Neural cell (in vitro differentiated cells): ENCODE data around the gene ARL17B. TPM values are rescaled to one million over a fixed set of nuclear protein-coding genes. Genes with fewer than 3 reads are reported as not detected.
"Not testable (repeated sequence)": the region's sequence is repeated elsewhere in the genome, so short reads cannot be mapped to it uniquely, and the experiment has no call there.

Experiments used
- H2AFZ ChIP-seq: fragments of 200-600, 300-800 bp; sonication (generic), shearing (Covaris generic); 2 replicates; pipeline ENCODE4 v1.6.0; 2014; ENCODE audit warnings: low read depth, mild to moderate bottlenecking, antibody characterized with exemption, low read length, moderate library complexity
- H3F3A ChIP-seq: fragments of 200-600 bp; shearing (Covaris generic); 2 replicates; pipeline ENCODE4 v1.6.1; 2016; ENCODE audit warnings: mild to moderate bottlenecking, moderate library complexity, mixed read lengths, antibody characterized with exemption, low read length; ENCODE audit not compliant: insufficient read depth, poor library complexity, severe bottlenecking
- H3K27ac ChIP-seq: fragments of 200-600, 300-800 bp; sonication (generic), shearing (Covaris generic); 2 replicates; pipeline ENCODE4 v1.5.1; 2014; ENCODE audit warnings: mild to moderate bottlenecking, low read length, moderate library complexity
- H3K27me3 ChIP-seq: fragments of 300-800, 200-600 bp; sonication (generic), shearing (Covaris generic); 2 replicates; pipeline ENCODE4 v1.6.0; 2014; ENCODE audit warnings: mild to moderate bottlenecking, low read depth, low read length, moderate library complexity; ENCODE audit not compliant: insufficient read depth
- H3K36me3 ChIP-seq: fragments of 300-800, 200-600 bp; sonication (generic), shearing (Covaris generic); 2 replicates; pipeline ENCODE4 v1.5.1; 2014; ENCODE audit warnings: mild to moderate bottlenecking, antibody characterized with exemption, low read length, moderate library complexity; ENCODE audit not compliant: insufficient read depth
- H3K4me2 ChIP-seq: fragments of 300-800, 200-600 bp; sonication (generic), shearing (Covaris generic); 2 replicates; pipeline ENCODE4 v1.6.0; 2014; ENCODE audit warnings: mild to moderate bottlenecking, low read length
- H3K4me3 ChIP-seq: fragments of 300-800, 200-600 bp; sonication (generic), shearing (Covaris generic); 2 replicates; pipeline ENCODE4 v1.5.1; 2014; ENCODE audit warnings: mild to moderate bottlenecking, low read length, moderate library complexity
- H3K79me2 ChIP-seq: fragments of 200-600 bp; shearing (Covaris generic); replicated peaks from 2 replicates; pipeline ENCODE4 v1.6.0; 2014; ENCODE audit warnings: mild to moderate bottlenecking, low read length, moderate library complexity; ENCODE audit not compliant: insufficient read depth
- H3K9ac ChIP-seq: fragments of 300-800, 200-600 bp; sonication (generic), shearing (Covaris generic); 2 replicates; pipeline ENCODE4 v1.6.1; 2016; ENCODE audit warnings: mild to moderate bottlenecking, low read length, mixed read lengths
- H3K9me2 ChIP-seq: fragments of 200-600 bp; shearing (Covaris generic); 2 replicates; pipeline ENCODE4 v1.6.1; 2016; ENCODE audit warnings: mild to moderate bottlenecking, low read length, mixed read lengths; ENCODE audit not compliant: insufficient read depth
- H3K9me3 ChIP-seq: fragments of 200-600, 300-800 bp; sonication (generic), shearing (Covaris generic); 2 replicates; pipeline ENCODE4 v1.6.1; 2016; ENCODE audit warnings: mild to moderate bottlenecking, mixed run types, low read length, moderate library complexity, mixed read lengths
- H4K20me1 ChIP-seq: fragments of 200-600 bp; shearing (Covaris generic); 2 replicates; pipeline ENCODE4 v1.6.1; 2016; ENCODE audit warnings: mild to moderate bottlenecking, mixed run types; ENCODE audit not compliant: insufficient read depth
- EP300 ChIP-seq: fragments of 450-650 bp; conservative IDR thresholded peaks from 2 replicates; pipeline ENCODE4 v1.6.1; 2014; ENCODE audit warnings: antibody characterized with exemption, mild to moderate bottlenecking, moderate library complexity; ENCODE audit not compliant: poor library complexity, severe bottlenecking
- EZH2 ChIP-seq: fragments of 200-600, 300-800 bp; shearing (Covaris generic), sonication (generic); IDR thresholded peaks from 2 replicates; pipeline ENCODE4 v1.6.1; 2014; ENCODE audit warnings: antibody characterized with exemption, low read length, borderline replicate concordance, mild to moderate bottlenecking; ENCODE audit not compliant: insufficient read depth, poor library complexity, severe bottlenecking
- MXI1 ChIP-seq: fragments of 450-650 bp; conservative IDR thresholded peaks from 2 replicates; pipeline ENCODE4 v1.6.1; 2014; ENCODE audit warnings: antibody characterized with exemption, mild to moderate bottlenecking; ENCODE audit not compliant: poor library complexity, severe bottlenecking
- POLR2AphosphoS5 ChIP-seq: IDR thresholded peaks from 2 replicates; pipeline ENCODE4 v1.6.1; 2012
- RAD21 ChIP-seq: fragments of 450-650 bp; conservative IDR thresholded peaks from 2 replicates; pipeline ENCODE4 v1.6.1; 2014; ENCODE audit warnings: antibody characterized with exemption, mild to moderate bottlenecking, moderate library complexity
- SMC3 ChIP-seq: fragments of 450-650 bp; conservative IDR thresholded peaks from 2 replicates; pipeline ENCODE4 v1.6.1; 2014; ENCODE audit warnings: antibody characterized with exemption, mild to moderate bottlenecking, moderate library complexity; ENCODE audit not compliant: poor library complexity
- TAF1 ChIP-seq: IDR thresholded peaks from 2 replicates; pipeline ENCODE4 v1.6.1; 2012; ENCODE audit warnings: low read depth
- polyA plus RNA-seq: library from polyadenylated mRNA; depleted of rRNA; stranded (reverse); fragments of >200 nt; gene quantifications from 2 replicates; pipeline ENCODE4 v1.2.3, GENCODE V29; 2014
- TF ChIP-seq, protein P1 (sequence below): fragments of 450-650 bp; IDR thresholded peaks from 2 replicates; pipeline ENCODE4 v1.5.1; 2014; ENCODE audit warnings: antibody characterized with exemption, mild to moderate bottlenecking, moderate library complexity; ENCODE audit not compliant: poor library complexity, severe bottlenecking
- TF ChIP-seq, protein P2 (sequence below): IDR thresholded peaks from 2 replicates; pipeline ENCODE4 v1.6.1; 2012; ENCODE audit warnings: borderline replicate concordance

Gene ARL17B
- polyA plus RNA-seq, 1 donor from 2014 or later, result 24.2 TPM

DNA sequence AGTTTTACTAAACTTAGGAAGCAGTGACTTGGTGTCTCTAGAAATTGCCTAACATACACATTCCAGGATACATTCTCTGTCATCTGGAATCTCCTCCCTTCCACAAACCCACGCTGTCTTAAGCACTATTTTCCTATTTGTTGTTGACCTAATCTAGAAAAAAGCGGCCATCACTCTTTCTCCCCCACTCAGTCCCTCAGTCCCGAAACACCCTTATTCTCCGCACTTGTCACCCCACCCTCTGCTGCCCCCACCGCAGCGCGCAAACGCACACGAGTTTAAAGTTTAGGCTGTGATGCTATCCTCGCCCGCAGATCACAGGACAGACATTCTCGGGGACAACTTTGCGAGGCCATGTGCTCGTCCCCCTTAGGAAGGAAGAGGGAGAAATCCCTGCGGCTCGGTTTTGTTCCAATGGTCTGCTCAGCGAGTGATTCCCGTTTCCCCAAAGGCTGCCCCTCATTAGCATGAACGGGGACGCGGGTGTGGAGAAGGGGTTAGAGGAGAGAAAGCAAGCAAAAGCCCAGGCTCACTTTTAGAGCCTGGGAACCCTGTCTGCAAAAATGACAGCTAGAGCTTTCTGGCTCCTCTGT is 95.4 kb downstream of the ARL17B start:
- peak overlapping the region; percentile 54 for H3K27ac ChIP-seq
- H3K4me2 ChIP-seq, result peak overlapping the region; percentile 92
- not testable (repeated sequence) for H4K20me1 ChIP-seq, H3K9me3 ChIP-seq, H3K9me2 ChIP-seq, H3F3A ChIP-seq, H3K36me3 ChIP-seq, H3K79me2 ChIP-seq
- H3K4me3 ChIP-seq, result peak overlapping the region; percentile 65
- TF ChIP-seq MXI1, result peak; percentile 15
- H3K27me3 ChIP-seq, result peaks cover 34% of the 10 kb centered on the region
- peak overlapping the region; percentile 47 for H2AFZ ChIP-seq
- peak overlapping the region; percentile 66 for H3K9ac ChIP-seq

DNA sequence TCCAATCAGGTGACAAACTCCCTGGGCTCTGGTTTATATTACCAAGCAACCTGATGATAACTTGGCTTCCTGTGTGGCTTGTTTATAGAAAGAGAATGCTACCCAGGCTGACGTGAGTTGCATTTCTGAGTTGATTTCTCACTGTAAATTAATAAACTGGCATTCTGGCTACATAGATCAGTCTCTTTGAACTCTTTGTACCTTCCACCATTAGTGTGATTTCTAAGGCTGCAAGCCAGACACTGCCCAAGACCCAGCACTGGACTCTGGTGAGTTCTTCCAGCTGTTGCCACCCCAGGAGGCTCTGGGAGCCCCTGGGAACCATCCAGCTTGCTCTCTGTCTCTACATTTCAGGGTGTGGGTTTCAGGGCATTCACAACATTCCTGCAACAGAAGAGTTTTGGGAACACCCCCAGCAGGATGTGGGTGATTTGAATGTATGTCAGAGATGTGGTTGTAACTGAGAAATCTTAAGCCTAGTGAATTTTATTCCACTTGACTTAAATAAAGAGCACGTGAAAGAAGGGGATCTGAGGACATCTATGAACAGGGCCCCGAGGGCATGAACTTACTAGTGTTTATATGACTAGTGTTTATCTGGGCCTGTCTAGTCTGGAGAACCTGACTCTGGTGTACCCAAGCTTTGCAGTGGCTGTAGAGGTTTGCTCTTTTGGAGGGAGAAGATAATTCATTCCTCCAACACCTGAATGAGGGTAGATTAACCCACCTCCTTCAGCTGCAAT is 96.9 kb downstream of the ARL17B start:
- Histone ChIP-seq H3K27me3 (peaks cover 38% of the 10 kb centered on the region), H3K9ac (no peak overlapping the region)

DNA sequence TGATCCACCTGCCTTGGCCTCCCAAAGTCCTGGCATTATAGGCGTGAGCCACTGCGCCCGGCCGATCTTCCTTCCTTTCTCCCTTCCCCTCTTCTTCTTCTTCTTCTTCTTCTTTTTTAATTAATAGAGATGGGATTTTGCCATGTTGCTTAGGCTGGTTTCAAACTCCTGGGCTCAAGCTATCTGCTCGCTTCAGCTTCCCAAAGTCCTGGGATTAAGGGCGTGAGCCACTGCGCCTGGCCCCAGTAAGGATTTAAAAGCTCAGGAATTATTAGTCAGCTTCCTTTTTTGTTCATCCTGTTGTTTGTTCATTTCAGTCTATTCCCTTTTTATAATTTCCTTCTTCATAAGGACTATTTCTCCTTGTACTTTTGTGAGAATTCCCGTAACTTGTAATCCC is 99.3 kb downstream of the ARL17B start:
- Histone ChIP-seq H3K79me2 (no peaks in the 10 kb centered on the region), H3K4me3 (no peak overlapping the region), H3K36me3 (no peaks in the 10 kb centered on the region), H4K20me1 (no peaks in the 10 kb centered on the region), H3K9me3 (no peaks in the 10 kb centered on the region), H3K9me2 (no peaks in the 10 kb centered on the region), H2AFZ (no peak overlapping the region), H3K4me2 (no peak overlapping the region), H3K27me3 (peaks cover 21% of the 10 kb centered on the region), H3K9ac (no peak overlapping the region), H3F3A (peaks cover 4% of the 10 kb centered on the region), H3K27ac (no peak overlapping the region)
- no peak for TF ChIP-seq POLR2AphosphoS5
- TF ChIP-seq RAD21, result no peak
- no peak for TF ChIP-seq EZH2
- TF ChIP-seq, protein P1, sequence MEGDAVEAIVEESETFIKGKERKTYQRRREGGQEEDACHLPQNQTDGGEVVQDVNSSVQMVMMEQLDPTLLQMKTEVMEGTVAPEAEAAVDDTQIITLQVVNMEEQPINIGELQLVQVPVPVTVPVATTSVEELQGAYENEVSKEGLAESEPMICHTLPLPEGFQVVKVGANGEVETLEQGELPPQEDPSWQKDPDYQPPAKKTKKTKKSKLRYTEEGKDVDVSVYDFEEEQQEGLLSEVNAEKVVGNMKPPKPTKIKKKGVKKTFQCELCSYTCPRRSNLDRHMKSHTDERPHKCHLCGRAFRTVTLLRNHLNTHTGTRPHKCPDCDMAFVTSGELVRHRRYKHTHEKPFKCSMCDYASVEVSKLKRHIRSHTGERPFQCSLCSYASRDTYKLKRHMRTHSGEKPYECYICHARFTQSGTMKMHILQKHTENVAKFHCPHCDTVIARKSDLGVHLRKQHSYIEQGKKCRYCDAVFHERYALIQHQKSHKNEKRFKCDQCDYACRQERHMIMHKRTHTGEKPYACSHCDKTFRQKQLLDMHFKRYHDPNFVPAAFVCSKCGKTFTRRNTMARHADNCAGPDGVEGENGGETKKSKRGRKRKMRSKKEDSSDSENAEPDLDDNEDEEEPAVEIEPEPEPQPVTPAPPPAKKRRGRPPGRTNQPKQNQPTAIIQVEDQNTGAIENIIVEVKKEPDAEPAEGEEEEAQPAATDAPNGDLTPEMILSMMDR, result no peak
- no peak for TF ChIP-seq TAF1
- no peak for TF ChIP-seq MXI1
- TF ChIP-seq, protein P2, sequence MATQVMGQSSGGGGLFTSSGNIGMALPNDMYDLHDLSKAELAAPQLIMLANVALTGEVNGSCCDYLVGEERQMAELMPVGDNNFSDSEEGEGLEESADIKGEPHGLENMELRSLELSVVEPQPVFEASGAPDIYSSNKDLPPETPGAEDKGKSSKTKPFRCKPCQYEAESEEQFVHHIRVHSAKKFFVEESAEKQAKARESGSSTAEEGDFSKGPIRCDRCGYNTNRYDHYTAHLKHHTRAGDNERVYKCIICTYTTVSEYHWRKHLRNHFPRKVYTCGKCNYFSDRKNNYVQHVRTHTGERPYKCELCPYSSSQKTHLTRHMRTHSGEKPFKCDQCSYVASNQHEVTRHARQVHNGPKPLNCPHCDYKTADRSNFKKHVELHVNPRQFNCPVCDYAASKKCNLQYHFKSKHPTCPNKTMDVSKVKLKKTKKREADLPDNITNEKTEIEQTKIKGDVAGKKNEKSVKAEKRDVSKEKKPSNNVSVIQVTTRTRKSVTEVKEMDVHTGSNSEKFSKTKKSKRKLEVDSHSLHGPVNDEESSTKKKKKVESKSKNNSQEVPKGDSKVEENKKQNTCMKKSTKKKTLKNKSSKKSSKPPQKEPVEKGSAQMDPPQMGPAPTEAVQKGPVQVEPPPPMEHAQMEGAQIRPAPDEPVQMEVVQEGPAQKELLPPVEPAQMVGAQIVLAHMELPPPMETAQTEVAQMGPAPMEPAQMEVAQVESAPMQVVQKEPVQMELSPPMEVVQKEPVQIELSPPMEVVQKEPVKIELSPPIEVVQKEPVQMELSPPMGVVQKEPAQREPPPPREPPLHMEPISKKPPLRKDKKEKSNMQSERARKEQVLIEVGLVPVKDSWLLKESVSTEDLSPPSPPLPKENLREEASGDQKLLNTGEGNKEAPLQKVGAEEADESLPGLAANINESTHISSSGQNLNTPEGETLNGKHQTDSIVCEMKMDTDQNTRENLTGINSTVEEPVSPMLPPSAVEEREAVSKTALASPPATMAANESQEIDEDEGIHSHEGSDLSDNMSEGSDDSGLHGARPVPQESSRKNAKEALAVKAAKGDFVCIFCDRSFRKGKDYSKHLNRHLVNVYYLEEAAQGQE, result no peak
- TF ChIP-seq SMC3, result no peak
- TF ChIP-seq EP300, result no peak

More for the DNA sequence above, 96.9 kb downstream of the ARL17B start:
- Histone ChIP-seq H3K9me3 (no peaks in the 10 kb centered on the region), H3K79me2 (no peaks in the 10 kb centered on the region), H3K4me2 (no peak overlapping the region), H3K4me3 (no peak overlapping the region), H4K20me1 (no peaks in the 10 kb centered on the region), H3K27ac (no peak overlapping the region), H3K9me2 (no peaks in the 10 kb centered on the region), H3F3A (peaks cover 8% of the 10 kb centered on the region), H2AFZ (no peak overlapping the region), H3K36me3 (no peaks in the 10 kb centered on the region)
- TF ChIP-seq POLR2AphosphoS5, result no peak
- TF ChIP-seq RAD21, result no peak
- no peak for TF ChIP-seq EZH2
- TF ChIP-seq TAF1, result no peak
